Coronary artery (tissue), 2 donors: Measurements from ENCODE around the gene APPL2.

Source experiments
- DNase-seq: peaks from one replicate; pipeline ENCODE4 v3.0.0-alpha.2; 2017; ENCODE audit warnings: low spot score
- H3K27ac ChIP-seq, 2 donors: fragments of 200-600 bp; sonication (generic); one replicate each; pipeline ENCODE4 v1.5.1; 2016 to 2019
- H3K4me3 ChIP-seq: fragments of 200-600 bp; sonication (generic); 2 replicates; pipeline ENCODE4 v1.5.1; 2016; ENCODE audit warnings: mild to moderate bottlenecking, moderate library complexity
- TF ChIP-seq, protein P1 (sequence below): fragments of 200-600 bp; sonication (generic); IDR thresholded peaks from one replicate; pipeline ENCODE4 v1.5.1; 2019; ENCODE audit warnings: antibody characterized with exemption

The APPL2 gene

DNA sequence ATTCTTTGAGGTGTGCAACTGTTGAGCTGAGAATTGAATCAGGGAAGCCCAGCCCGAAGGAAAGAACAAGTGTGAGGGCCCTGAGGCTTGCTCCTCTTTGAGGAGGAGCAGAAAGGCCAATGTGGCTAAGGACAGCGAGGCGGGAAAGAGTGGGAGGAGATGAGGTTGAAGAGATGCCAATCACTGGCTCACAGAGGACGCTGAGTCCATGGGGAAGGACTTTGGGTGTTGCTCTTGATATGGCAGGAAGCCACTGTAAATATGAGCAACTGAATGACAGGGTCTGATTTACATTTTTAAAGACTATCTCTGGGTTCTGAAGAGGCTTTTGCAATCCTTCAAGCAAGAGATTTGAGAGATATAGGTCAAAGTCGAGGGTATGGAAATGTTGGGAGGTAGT, 3.3 kb upstream of the APPL2 start:
- H3K27ac ChIP-seq, result no peak overlapping the region
- no peak for DNase-seq
- H3K4me3 ChIP-seq, result no peak overlapping the region
- TF ChIP-seq, protein P1, sequence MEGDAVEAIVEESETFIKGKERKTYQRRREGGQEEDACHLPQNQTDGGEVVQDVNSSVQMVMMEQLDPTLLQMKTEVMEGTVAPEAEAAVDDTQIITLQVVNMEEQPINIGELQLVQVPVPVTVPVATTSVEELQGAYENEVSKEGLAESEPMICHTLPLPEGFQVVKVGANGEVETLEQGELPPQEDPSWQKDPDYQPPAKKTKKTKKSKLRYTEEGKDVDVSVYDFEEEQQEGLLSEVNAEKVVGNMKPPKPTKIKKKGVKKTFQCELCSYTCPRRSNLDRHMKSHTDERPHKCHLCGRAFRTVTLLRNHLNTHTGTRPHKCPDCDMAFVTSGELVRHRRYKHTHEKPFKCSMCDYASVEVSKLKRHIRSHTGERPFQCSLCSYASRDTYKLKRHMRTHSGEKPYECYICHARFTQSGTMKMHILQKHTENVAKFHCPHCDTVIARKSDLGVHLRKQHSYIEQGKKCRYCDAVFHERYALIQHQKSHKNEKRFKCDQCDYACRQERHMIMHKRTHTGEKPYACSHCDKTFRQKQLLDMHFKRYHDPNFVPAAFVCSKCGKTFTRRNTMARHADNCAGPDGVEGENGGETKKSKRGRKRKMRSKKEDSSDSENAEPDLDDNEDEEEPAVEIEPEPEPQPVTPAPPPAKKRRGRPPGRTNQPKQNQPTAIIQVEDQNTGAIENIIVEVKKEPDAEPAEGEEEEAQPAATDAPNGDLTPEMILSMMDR, result no peak

DNA sequence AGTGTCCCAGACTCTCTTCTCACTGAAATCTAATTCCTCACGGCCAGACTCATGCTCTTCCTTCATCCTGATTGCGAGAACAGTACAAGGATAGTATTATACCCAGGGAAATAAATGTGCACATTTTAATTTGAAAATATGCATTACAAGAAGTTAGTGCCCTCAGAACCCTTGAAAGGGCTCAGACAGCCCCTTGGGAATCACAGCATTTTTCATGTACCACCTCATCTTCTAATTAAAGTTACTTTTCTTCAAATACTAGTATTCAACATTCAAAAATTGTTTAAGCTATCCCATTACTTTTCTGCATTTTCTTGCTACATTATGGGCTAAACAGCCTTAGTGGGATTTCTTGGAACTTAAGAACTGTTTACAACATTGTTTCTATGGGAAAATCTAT, 1.7 kb upstream of the APPL2 start:
- no peak overlapping the region for H3K27ac ChIP-seq

DNA sequence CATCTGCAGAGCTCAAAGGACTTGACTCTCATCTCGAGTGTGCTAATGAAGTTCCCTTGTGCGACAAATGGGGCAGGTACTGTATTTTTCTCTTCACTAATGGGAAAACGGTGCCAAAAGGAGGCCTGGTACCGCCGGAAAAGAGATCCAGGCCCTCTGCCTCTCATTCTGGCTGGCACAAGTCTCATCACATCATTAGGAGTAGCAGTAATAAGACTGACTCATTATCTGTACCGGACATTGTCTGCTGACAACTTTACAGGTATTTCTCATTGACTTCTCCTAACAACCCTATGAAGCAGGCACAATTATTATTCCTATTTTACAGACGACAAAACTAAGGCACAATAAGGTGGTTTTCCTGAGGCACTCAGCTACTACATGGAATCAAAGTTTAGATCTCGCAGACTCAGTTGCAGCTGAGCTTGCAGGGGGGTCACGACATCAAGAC, 668 bp downstream of the APPL2 start:
- Histone ChIP-seq H3K27ac (peak overlapping the region; percentile 93 to 98), H3K4me3 (peak overlapping the region; percentile 98)
- TF ChIP-seq, protein P1, result no peak
- no peak for DNase-seq

More for the DNA sequence above, 1.7 kb upstream of the APPL2 start:
- DNase-seq, result no peak
- no peak overlapping the region for H3K4me3 ChIP-seq
- TF ChIP-seq, protein P1, result no peak

DNA sequence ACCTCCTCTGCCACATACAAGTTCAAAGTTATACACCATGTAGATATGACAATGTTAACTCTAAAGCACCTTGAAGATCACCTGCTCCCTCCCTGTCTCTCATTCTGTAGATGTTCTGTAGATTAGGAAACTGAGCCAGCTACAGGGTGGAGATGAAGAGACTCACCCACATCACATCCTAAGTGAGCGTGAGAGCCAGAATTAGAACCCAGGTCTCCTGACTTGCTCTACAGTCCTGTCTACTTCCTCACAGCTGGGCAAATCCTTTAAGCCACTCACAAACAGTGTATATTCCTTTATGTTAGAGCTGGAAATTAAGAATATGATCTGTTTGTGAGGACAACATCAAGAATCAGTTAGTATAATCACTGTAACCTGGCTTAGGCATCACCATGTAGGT, 1.8 kb downstream of the APPL2 start:
- TF ChIP-seq, protein P1, result no peak
- H3K27ac ChIP-seq, result peak overlapping the region in 1 of 2 donors; percentile 50
- no peak for DNase-seq
- H3K4me3 ChIP-seq, result peak overlapping the region; percentile 98

DNA sequence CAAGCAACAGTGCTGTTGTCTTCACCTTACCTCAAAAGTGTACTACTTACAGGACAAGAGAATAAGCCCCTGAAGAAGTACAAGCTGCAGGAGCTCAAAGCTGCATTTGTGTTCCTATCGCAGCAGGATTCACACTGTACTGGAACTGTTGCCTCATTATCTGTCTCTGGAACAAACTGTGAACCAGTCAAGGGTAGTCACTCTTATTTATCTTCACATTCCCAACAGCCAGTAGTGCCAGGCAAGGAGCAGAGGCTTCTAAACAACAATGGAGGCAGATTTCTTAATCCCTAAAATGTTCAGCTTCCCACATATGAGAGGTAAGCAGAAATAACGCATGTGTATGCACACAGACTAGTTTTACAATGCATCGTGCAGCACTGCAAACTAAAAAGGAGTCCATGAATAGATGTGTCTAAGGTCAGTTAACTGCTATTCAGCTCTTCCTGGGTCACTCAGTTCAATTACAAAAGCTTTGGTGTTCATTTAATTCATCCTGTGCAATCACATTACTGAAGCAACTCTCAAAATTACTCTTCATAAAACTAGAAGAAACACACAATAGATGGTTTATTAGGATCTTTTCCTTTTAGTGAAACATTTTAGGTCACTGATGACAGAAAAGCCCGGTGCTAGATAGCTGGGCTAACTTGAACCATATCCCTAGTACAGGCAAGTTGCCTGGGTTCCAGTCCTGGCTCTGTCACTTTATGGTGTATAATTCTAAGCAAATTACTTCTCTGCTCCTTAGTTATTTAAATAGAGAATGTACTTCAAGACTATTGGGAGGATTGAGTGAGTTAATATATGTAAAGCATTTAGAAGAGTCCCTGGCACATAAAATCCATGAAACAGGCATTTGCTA, 2.7 kb downstream of the APPL2 start:
- peak overlapping the region in 1 of 2 donors; percentile 50 for H3K27ac ChIP-seq
- no peak for DNase-seq
- H3K4me3 ChIP-seq, result peak overlapping the region; percentile 98
- TF ChIP-seq, protein P1, result no peak

DNA sequence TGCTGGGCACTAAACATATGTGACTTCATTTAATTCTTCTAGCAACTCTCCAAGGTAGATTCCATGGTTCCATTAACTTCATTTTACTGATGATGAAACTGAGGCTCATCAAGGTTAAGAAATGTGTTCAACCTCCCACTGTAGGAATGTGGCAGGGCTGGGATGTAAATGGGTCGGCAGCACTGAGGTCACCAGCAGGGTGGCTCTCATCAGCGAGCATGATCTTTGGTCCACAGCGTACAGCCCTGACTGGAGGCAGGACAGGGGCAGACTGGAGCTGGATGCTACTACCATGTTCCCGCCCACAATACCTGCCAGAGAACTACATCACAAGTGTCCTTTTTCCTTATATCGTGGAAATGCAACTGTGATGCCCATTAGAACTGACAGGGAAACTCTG, 4.6 kb downstream of the APPL2 start:
- H3K4me3 ChIP-seq, result peak overlapping the region; percentile 45
- H3K27ac ChIP-seq, result peak overlapping the region in 1 of 2 donors; percentile 23
- TF ChIP-seq, protein P1, result no peak
- DNase-seq, result no peak

DNA sequence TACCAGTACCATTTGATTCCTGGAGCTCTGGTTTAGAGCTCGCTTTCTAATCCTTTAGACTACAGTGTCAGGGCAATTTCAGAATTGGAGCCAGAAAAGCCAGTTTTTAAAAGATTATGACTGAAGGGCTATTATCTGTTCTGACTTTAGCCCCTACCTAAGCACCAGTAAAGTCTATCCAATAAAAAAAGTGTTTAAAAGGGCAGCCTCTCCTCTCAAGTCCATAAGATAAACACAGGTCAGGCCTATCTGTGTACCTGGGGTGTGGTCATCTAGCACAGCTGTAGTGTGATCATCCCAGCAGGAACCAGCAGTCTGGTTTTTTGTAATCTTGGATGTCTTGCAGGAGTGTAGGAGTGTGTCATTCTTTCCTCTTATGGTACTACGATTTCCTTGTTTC, 6.6 kb downstream of the APPL2 start:
- TF ChIP-seq, protein P1, result no peak
- no peak overlapping the region for H3K4me3 ChIP-seq
- H3K27ac ChIP-seq, result peak overlapping the region in 1 of 2 donors; percentile 48
- no peak for DNase-seq
